ENCODE measurements around the gene SERGEF. TPM values are rescaled to one million over a fixed set of nuclear protein-coding genes. Genes with fewer than 3 reads are reported as not detected.

SERGEF gene
- total and polyA plus RNA-seq, 10 of the 15 experiments (the other 5 are each of a cell fraction or from before 2014, with no cell fraction given): 14.6 to 27.8 (median 22.4) TPM

DNA sequence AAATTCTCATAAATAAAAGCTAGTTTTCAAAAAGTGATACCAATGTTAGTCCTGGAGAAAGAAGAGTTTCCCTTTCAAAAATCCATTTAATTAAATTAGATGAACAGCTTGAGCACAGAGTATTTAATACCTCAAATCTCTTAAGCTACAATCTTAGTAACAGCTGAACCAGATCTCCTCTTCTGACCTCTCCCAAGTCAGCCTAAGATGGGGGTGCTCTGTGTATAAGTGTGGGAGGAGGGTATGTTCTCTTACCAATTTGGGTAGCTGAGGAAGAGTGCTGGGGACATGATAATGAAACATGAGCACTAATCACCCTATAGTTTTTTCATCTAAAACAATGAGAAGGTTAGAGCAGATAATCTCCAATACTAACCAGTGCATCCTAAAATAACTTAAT lies 23.6 kb upstream of the SERGEF start (continued):
- TF ChIP-seq, protein P1, sequence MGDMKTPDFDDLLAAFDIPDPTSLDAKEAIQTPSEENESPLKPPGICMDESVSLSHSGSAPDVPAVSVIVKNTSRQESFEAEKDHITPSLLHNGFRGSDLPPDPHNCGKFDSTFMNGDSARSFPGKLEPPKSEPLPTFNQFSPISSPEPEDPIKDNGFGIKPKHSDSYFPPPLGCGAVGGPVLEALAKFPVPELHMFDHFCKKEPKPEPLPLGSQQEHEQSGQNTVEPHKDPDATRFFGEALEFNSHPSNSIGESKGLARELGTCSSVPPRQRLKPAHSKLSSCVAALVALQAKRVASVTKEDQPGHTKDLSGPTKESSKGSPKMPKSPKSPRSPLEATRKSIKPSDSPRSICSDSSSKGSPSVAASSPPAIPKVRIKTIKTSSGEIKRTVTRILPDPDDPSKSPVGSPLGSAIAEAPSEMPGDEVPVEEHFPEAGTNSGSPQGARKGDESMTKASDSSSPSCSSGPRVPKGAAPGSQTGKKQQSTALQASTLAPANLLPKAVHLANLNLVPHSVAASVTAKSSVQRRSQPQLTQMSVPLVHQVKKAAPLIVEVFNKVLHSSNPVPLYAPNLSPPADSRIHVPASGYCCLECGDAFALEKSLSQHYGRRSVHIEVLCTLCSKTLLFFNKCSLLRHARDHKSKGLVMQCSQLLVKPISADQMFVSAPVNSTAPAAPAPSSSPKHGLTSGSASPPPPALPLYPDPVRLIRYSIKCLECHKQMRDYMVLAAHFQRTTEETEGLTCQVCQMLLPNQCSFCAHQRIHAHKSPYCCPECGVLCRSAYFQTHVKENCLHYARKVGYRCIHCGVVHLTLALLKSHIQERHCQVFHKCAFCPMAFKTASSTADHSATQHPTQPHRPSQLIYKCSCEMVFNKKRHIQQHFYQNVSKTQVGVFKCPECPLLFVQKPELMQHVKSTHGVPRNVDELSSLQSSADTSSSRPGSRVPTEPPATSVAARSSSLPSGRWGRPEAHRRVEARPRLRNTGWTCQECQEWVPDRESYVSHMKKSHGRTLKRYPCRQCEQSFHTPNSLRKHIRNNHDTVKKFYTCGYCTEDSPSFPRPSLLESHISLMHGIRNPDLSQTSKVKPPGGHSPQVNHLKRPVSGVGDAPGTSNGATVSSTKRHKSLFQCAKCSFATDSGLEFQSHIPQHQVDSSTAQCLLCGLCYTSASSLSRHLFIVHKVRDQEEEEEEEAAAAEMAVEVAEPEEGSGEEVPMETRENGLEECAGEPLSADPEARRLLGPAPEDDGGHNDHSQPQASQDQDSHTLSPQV (IDR thresholded peaks at IDR 0.05): no peak
- TF ChIP-seq, protein P2, sequence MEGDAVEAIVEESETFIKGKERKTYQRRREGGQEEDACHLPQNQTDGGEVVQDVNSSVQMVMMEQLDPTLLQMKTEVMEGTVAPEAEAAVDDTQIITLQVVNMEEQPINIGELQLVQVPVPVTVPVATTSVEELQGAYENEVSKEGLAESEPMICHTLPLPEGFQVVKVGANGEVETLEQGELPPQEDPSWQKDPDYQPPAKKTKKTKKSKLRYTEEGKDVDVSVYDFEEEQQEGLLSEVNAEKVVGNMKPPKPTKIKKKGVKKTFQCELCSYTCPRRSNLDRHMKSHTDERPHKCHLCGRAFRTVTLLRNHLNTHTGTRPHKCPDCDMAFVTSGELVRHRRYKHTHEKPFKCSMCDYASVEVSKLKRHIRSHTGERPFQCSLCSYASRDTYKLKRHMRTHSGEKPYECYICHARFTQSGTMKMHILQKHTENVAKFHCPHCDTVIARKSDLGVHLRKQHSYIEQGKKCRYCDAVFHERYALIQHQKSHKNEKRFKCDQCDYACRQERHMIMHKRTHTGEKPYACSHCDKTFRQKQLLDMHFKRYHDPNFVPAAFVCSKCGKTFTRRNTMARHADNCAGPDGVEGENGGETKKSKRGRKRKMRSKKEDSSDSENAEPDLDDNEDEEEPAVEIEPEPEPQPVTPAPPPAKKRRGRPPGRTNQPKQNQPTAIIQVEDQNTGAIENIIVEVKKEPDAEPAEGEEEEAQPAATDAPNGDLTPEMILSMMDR (IDR thresholded peaks at IDR 0.05 in 2 of 3, conservative IDR thresholded peaks at IDR 0.05 in 1 of 3; ENCODE audit: control insufficient read depth in 2 of 3, extremely low read depth in 1 of 3, insufficient read depth in 1 of 3, low read depth in 3 of 3, low read length in 3 of 3): no peak
- TF ChIP-seq CBFB (IDR thresholded peaks at IDR 0.05; ENCODE audit: low read depth) (no peak), SMC3 (IDR thresholded peaks at IDR 0.05; ENCODE audit: borderline replicate concordance, low read length) (no peak), RAD51 (IDR thresholded peaks at IDR 0.05) (no peak), SREBF1 (IDR thresholded peaks at IDR 0.05; ENCODE audit: low read length) (no peak), IRF4 (IDR thresholded peaks at IDR 0.05; ENCODE audit: low read depth, low read length) (no peak), MTA2 (IDR thresholded peaks at IDR 0.05; ENCODE audit: low read depth) (no peak), CHD4 (IDR thresholded peaks at IDR 0.05) (no peak), TCF3 (IDR thresholded peaks at IDR 0.05; ENCODE audit: borderline replicate concordance, insufficient read depth, low read depth, low read length) (no peak), KLF5 (IDR thresholded peaks at IDR 0.05; ENCODE audit: partially characterized antibody) (no peak)
- TF ChIP-seq, protein P3, sequence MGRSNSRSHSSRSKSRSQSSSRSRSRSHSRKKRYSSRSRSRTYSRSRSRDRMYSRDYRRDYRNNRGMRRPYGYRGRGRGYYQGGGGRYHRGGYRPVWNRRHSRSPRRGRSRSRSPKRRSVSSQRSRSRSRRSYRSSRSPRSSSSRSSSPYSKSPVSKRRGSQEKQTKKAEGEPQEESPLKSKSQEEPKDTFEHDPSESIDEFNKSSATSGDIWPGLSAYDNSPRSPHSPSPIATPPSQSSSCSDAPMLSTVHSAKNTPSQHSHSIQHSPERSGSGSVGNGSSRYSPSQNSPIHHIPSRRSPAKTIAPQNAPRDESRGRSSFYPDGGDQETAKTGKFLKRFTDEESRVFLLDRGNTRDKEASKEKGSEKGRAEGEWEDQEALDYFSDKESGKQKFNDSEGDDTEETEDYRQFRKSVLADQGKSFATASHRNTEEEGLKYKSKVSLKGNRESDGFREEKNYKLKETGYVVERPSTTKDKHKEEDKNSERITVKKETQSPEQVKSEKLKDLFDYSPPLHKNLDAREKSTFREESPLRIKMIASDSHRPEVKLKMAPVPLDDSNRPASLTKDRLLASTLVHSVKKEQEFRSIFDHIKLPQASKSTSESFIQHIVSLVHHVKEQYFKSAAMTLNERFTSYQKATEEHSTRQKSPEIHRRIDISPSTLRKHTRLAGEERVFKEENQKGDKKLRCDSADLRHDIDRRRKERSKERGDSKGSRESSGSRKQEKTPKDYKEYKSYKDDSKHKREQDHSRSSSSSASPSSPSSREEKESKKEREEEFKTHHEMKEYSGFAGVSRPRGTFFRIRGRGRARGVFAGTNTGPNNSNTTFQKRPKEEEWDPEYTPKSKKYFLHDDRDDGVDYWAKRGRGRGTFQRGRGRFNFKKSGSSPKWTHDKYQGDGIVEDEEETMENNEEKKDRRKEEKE (IDR thresholded peaks at IDR 0.05): no peak
- TF ChIP-seq, protein P4, sequence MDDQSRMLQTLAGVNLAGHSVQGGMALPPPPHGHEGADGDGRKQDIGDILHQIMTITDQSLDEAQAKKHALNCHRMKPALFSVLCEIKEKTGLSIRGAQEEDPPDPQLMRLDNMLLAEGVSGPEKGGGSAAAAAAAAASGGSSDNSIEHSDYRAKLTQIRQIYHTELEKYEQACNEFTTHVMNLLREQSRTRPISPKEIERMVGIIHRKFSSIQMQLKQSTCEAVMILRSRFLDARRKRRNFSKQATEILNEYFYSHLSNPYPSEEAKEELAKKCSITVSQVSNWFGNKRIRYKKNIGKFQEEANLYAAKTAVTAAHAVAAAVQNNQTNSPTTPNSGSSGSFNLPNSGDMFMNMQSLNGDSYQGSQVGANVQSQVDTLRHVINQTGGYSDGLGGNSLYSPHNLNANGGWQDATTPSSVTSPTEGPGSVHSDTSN (IDR thresholded peaks at IDR 0.05; ENCODE audit: insufficient replicate concordance, low read depth, low read length): no peak
